Uterus (tissue), 4 donors: ENCODE data around the gene FBH1. TPM values are rescaled to one million over a fixed set of nuclear protein-coding genes. Genes with fewer than 3 reads are reported as not detected.

Source experiments
- DNase-seq, 2 donors: peaks; one replicate each; pipeline ENCODE4 v3.0.0-alpha.2; 2019 to 2020
- H3K27ac ChIP-seq, 2 donors: fragments of 200-600 bp; sonication (generic); 1 replicate in 1 of 2; 2 replicates in 1 of 2; pipeline ENCODE4 v1.5.1; 2016 to 2018
- H3K27me3 ChIP-seq, 2 donors: fragments of 200-600 bp; sonication (generic); one replicate each; pipeline ENCODE4 v1.5.1; 2018 to 2019; ENCODE audit warnings: control low read depth in 1 of 2
- H3K36me3 ChIP-seq, 2 donors: fragments of 200-600 bp; sonication (generic); one replicate each; pipeline ENCODE4 v1.5.1; 2019; ENCODE audit warnings: control low read depth in 1 of 2
- H3K4me1 ChIP-seq, 2 donors: fragments of 200-600 bp; sonication (generic); one replicate each; pipeline ENCODE4 v1.5.1; 2018 to 2019; ENCODE audit warnings: control low read depth in 1 of 2
- H3K4me3 ChIP-seq, 2 donors: fragments of 200-600 bp; sonication (generic); 1 replicate in 1 of 2; 2 replicates in 1 of 2; pipeline ENCODE4 v1.5.1; 2018 to 2019; ENCODE audit warnings: mild to moderate bottlenecking in 1 of 2
- H3K9me3 ChIP-seq, 2 donors: fragments of 200-600 bp; sonication (generic); one replicate each; pipeline ENCODE4 v1.5.1; 2019; ENCODE audit warnings: control low read depth in 1 of 2
- POLR2A ChIP-seq, 2 donors: fragments of 450-650 bp; IDR thresholded peaks; one replicate each; pipeline ENCODE4 v1.6.1; 2016; ENCODE audit warnings: antibody characterized with exemption in 2 of 2, mild to moderate bottlenecking in 1 of 2, moderate library complexity in 1 of 2
- intact Hi-C: fragments of 100-400 bp; cut with DNase I; formaldehyde crosslinking; loops from one replicate; pipeline ENCODE4 v1.15.1; 2023; ENCODE audit warnings: low total_unique reads
- total RNA-seq, 4 donors: library from RNA; depleted of rRNA in 3 of 4; stranded (reverse); fragments of >200 nt in 3 of 4; gene quantifications; one replicate each; pipeline versions ENCODE4 v1.1.0 to v1.2.4, GENCODE V29; 2014 to 2023
- TF ChIP-seq, protein P1 (sequence below), 4 experiments: fragments of 200-600 bp in 2 of 4; fragments of 450-650 bp in 2 of 4; sonication (generic) in 2 of 4; IDR thresholded peaks; one replicate each; pipeline ENCODE4 v1.5.1; 2016 to 2019; ENCODE audit warnings: antibody characterized with exemption in 4 of 4, mild to moderate bottlenecking in 2 of 4, moderate library complexity in 1 of 4
- donor health status: DM: yes; HTN: yes; CAD: no.

FBH1 gene
- total RNA-seq, 4 donors from 2014 or later = 55.0 to 119 (median 85.8) TPM

GRCh38 chr10:5981529-5981928 lies 91.5 kb downstream of the FBH1 start:
- Histone ChIP-seq H3K4me3 (no peak overlapping the region), H3K4me1 (no peaks in the 10 kb centered on the region), H3K27ac (no peak overlapping the region), H3K9me3 (no peaks in the 10 kb centered on the region), H3K27me3 (no peaks in the 10 kb centered on the region), H3K36me3 (no peaks in the 10 kb centered on the region)
- DNase-seq = no peak
- intact Hi-C loops = no loop called here
- TF ChIP-seq POLR2A (IDR thresholded peaks at IDR 0.05) = no peak
- TF ChIP-seq, protein P1, sequence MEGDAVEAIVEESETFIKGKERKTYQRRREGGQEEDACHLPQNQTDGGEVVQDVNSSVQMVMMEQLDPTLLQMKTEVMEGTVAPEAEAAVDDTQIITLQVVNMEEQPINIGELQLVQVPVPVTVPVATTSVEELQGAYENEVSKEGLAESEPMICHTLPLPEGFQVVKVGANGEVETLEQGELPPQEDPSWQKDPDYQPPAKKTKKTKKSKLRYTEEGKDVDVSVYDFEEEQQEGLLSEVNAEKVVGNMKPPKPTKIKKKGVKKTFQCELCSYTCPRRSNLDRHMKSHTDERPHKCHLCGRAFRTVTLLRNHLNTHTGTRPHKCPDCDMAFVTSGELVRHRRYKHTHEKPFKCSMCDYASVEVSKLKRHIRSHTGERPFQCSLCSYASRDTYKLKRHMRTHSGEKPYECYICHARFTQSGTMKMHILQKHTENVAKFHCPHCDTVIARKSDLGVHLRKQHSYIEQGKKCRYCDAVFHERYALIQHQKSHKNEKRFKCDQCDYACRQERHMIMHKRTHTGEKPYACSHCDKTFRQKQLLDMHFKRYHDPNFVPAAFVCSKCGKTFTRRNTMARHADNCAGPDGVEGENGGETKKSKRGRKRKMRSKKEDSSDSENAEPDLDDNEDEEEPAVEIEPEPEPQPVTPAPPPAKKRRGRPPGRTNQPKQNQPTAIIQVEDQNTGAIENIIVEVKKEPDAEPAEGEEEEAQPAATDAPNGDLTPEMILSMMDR (IDR thresholded peaks at IDR 0.05) = no peak

DNA sequence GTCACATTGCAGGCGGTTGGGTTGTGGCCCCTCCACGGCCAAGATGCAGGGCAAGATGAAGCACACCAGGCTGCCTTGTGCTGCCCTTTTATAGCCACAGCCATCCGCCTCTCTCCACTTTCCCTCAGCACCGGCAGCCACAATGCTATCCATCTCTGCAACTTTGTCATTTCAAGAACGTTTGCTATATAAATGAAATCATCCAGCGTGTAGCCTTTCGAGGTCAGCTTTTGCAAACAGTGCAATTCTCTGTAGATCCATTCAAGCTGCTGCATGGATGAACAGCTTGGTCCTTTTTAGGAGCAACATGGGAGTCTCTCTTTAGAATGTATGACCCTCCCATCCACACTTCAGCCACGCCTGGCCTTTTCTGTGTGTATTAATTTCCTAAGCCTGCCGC lies 93.7 kb downstream of the FBH1 start:
- DNase-seq = no peak
- intact Hi-C loops = no loop called here
- Histone ChIP-seq H3K4me3 (no peak overlapping the region), H3K36me3 (no peaks in the 10 kb centered on the region), H3K27me3 (no peaks in the 10 kb centered on the region), H3K9me3 (no peaks in the 10 kb centered on the region), H3K27ac (peak overlapping the region; percentile 44 to 68), H3K4me1 (peaks cover 0 to 9% of the 10 kb centered on the region in 2 donors)
- TF ChIP-seq, protein P1 (IDR thresholded peaks at IDR 0.05) = no peak
- no peak for TF ChIP-seq POLR2A (IDR thresholded peaks at IDR 0.05)

DNA sequence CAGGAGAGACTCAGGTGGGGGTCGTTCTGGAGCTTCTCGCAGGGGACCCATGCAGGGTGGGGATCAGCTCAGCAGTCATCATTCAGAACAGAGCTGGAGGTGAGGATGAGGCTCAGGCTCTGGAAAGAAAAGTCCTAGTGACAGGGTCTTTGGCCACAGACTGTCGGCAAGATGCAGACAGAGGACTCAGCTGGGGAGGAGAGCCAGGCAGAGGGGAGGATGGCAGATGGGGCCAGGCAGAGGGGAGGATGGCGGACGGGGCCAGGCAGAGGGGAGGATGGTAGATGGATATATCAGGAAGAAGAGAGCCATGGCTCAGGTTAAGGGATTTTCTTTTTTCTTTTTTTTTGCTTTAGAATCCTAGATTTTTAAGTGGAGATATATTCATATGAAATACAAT lies 95.0 kb downstream of the FBH1 start:
- H3K4me1 ChIP-seq = peaks cover 0 to 9% of the 10 kb centered on the region in 2 donors
- H3K27me3 ChIP-seq = no peaks in the 10 kb centered on the region
- no peak overlapping the region for H3K4me3 ChIP-seq
- H3K9me3 ChIP-seq = no peaks in the 10 kb centered on the region
- intact Hi-C loops = no loop called here
- H3K27ac ChIP-seq = peak overlapping the region; percentile 68 to 76
- no peaks in the 10 kb centered on the region for H3K36me3 ChIP-seq
- no peak for DNase-seq
- TF ChIP-seq POLR2A (IDR thresholded peaks at IDR 0.05) = no peak
- TF ChIP-seq, protein P1 (IDR thresholded peaks at IDR 0.05) = no peak

Other genes with a start within 250 kb of the FBH1 start
- gene ASB13, start 223.6 kb upstream of the FBH1 start, total RNA-seq = 10 to 100 TPM in 3 of 4 donors, 1 to 10 TPM in 1; 8.7 to 25.7 (median 17.9) TPM
- 100 to 1,000 TPM in 2 of 4 donors, 10 to 100 TPM in 2; 32.6 to 128 (median 75.1) TPM for gene TASOR2, start 205.4 kb upstream of the FBH1 start, total RNA-seq
- gene GDI2, start 76.8 kb upstream of the FBH1 start, total RNA-seq = 100 to 1,000 TPM in 3 of 4 donors, 10 to 100 TPM in 1; 91.7 to 420 (median 185) TPM
- gene ANKRD16, start 350 bp upstream of the FBH1 start, total RNA-seq = 10 to 100 TPM; 11.9 to 28.4 (median 17.8) TPM
- gene IL15RA, start 87.3 kb downstream of the FBH1 start, total RNA-seq = 10 to 100 TPM in 3 of 4 donors, 1 to 10 TPM in 1; 1.6 to 42.5 (median 31.9) TPM
- gene IL2RA, start 172.1 kb downstream of the FBH1 start, total RNA-seq = under 1 TPM in 2 of 4 donors, not detected in 2; 0.15 to 0.28 TPM
- 100 to 1,000 TPM in 3 of 4 donors, 10 to 100 TPM in 1; 64.4 to 163 (median 146) TPM for gene RBM17, start 198.8 kb downstream of the FBH1 start, total RNA-seq